Common myeloid progenitor, CD34-positive (primary cell): ENCODE results near the gene CTNNBL1.
A peak's percentile ranks its signal among the peaks of the same experiment; 100 is the strongest.

Experiments
- CTCF ChIA-PET: fragments of 350-600 bp; sonication (Branson Sonifier 250); formaldehyde crosslinking; loops from one replicate; lab custom pipeline; 2021; ENCODE audit warnings: antibody characterized with exemption; lab: Charles Lee
- POLR2A ChIA-PET: fragments of 350-600 bp; sonication (Branson Sonifier 250); formaldehyde crosslinking; loops from one replicate; lab custom pipeline; 2021; ENCODE audit warnings: antibody characterized with exemption; lab: Charles Lee
- DNase-seq, 3 donors: peaks; one replicate each; pipeline versions ENCODE4 v3.0.0 to v3.0.0-alpha.2; 2013
- H3K27ac ChIP-seq, 2 experiments: 1 replicate in 1 of 2; 2 replicates in 1 of 2; pipeline ENCODE4 v1.7.0; 2013; ENCODE audit warnings: inconsistent platforms in 2 of 2, low read length in 2 of 2, mild to moderate bottlenecking in 2 of 2, low read depth in 1 of 2, moderate library complexity in 1 of 2; ENCODE audit not compliant: severe bottlenecking in 2 of 2, insufficient read depth in 1 of 2, poor library complexity in 1 of 2
- H3K27me3 ChIP-seq, 5 experiments: replicated peaks in 2 of 5; 1 replicate in 3 of 5; 2 replicates in 2 of 5; pipeline versions ENCODE4 v1.6.1 to v1.7.0; 2013; ENCODE audit warnings: low read length in 4 of 5, mild to moderate bottlenecking in 2 of 5, moderate library complexity in 2 of 5, inconsistent platforms in 1 of 5; ENCODE audit not compliant: insufficient read depth in 5 of 5, control insufficient read depth in 4 of 5
- H3K36me3 ChIP-seq, 4 experiments: 1 replicate in 2 of 4; 2 replicates in 2 of 4; pipeline versions ENCODE4 v1.6.1 to v1.7.0; 2013; ENCODE audit warnings: low read length in 3 of 4, control low read depth in 1 of 4, mild to moderate bottlenecking in 1 of 4; ENCODE audit not compliant: control insufficient read depth in 4 of 4, insufficient read depth in 4 of 4
- H3K4me1 ChIP-seq, 4 experiments: 1 replicate in 3 of 4; 2 replicates in 1 of 4; pipeline versions ENCODE4 v1.6.1 to v1.7.1; 2013; ENCODE audit warnings: low read length in 3 of 4, mild to moderate bottlenecking in 3 of 4, control low read depth in 1 of 4, inconsistent platforms in 1 of 4, moderate library complexity in 1 of 4; ENCODE audit not compliant: control insufficient read depth in 4 of 4, insufficient read depth in 4 of 4; ENCODE audit errors: control extremely low read depth in 1 of 4
- H3K4me3 ChIP-seq, 7 experiments: 1 replicate in 4 of 7; 2 replicates in 3 of 7; pipeline versions ENCODE4 v1.5.1 to v1.7.0; 2013; ENCODE audit warnings: mild to moderate bottlenecking in 7 of 7, low read length in 6 of 7, moderate library complexity in 6 of 7, inconsistent platforms in 2 of 7, low read depth in 2 of 7, control low read depth in 1 of 7; ENCODE audit not compliant: insufficient read depth in 4 of 7, control insufficient read depth in 1 of 7; ENCODE audit errors: extremely low read depth in 1 of 7
- H3K9me3 ChIP-seq, 5 experiments: 1 replicate in 4 of 5; 2 replicates in 1 of 5; pipeline versions ENCODE4 v1.6.1 to v1.7.1; 2013; ENCODE audit warnings: low read length in 4 of 5, mild to moderate bottlenecking in 2 of 5, inconsistent platforms in 1 of 5, low read depth in 1 of 5, moderate library complexity in 1 of 5; ENCODE audit not compliant: control insufficient read depth in 4 of 5, insufficient read depth in 2 of 5; ENCODE audit errors: control extremely low read depth in 1 of 5
- WGBS: methylation state at CpG from one replicate; pipeline ENCODE4 v1.1.5; 2013; ENCODE audit not compliant: insufficient coverage; 5-methylcytosine and 5-hydroxymethylcytosine counted together

CTNNBL1 gene

DNA sequence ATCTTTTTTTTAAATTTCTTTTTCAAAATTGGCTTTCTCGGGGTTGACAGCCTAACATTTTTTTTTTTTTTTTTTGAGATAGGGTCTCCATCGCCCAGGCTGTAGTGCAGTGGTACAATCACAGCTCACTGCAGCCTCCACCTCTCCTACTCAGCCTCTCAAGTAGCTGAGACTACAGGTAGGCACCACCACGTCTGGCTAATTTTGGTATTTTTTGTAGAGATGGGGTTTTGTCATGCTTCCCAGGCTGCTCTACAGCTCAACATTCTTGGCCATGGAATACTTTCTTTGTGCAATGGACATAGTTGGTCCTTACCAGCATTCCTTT, 6.4 kb upstream of the CTNNBL1 start:
- H3K4me1 ChIP-seq: no peaks in the 10 kb centered on the region
- no peak overlapping the region for H3K27ac ChIP-seq
- no peak overlapping the region for H3K4me3 ChIP-seq
- no peaks in the 10 kb centered on the region for H3K36me3 ChIP-seq
- no peaks in the 10 kb centered on the region for H3K9me3 ChIP-seq
- no CpG with 5 or more reads among the region's 3 CpGs for WGBS
- POLR2A ChIA-PET: no interaction called here
- H3K27me3 ChIP-seq: peaks cover 5 to 46% (median 16%) of the 10 kb centered on the region in 5 experiments
- no peak for DNase-seq
- CTCF ChIA-PET: interaction anchor here (0.6 to 0.7 kb wide), 2 partner anchors 386 to 915 kb away, joined by 3 read pairs; no protein-coding TSS in a partner anchor

DNA sequence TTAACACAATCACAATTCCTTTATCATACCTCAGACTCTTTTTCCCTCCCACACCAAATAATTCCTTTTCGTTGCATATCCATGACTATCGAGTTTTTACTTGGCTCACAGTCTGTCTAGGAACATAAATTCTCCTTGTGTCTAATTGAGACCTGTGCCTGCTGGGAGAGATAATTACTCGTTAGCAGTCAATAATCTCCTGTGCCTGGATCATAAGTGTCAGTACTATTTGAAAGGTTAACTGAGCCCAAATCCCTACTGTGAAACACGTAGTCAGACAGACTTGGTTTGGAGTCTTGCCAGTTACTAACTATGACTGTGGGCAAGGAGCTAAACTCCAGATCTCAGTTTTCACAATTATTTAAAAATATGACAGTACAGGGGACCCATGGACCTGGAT, 5.7 kb upstream of the CTNNBL1 start:
- Histone ChIP-seq H3K36me3 (no peaks in the 10 kb centered on the region), H3K9me3 (no peaks in the 10 kb centered on the region), H3K27me3 (peaks cover 5 to 46% (median 16%) of the 10 kb centered on the region in 5 experiments), H3K4me1 (peaks cover 0 to under 1% (median 0%) of the 10 kb centered on the region in 4 experiments), H3K4me3 (no peak overlapping the region), H3K27ac (no peak overlapping the region)
- ChIA-PET CTCF (no interaction called here), POLR2A (no interaction called here)
- no peak for DNase-seq
- 98% methylated on average over 3 of the region's 4 CpGs for WGBS

DNA sequence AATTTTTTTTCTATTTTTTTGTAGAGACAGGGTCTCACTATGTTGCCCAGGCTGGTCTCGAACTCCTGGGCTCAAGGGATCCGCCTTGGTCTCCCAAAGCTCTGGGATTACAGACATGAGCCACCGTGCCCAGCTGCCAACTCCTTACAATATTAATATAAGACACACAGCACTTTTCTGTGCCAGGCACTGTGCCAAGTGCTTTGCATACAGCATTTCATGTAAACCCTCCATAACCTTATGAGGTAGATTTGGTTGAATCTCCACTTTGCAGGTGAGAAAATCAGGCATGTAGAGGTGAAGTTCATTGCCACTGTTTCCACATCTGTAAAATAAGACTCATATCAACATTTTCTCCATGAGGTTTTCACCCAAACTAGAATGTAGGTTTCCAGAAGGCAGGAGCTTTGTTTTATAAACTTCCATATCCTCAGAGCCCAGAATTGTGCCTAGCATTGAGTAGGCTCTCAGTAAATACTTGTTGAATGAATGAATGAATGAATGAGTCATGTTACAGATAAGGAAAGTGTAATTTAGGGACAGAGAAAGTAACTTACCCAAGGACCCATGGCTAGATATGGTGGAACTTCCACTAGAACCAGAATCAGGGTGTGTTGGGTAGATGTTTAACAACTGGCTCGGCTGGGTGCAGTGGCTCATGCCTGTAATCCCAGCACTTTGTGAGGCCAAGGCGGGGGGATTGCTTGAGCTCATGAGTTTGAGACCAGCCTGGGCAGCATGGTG, 3.0 kb upstream of the CTNNBL1 start:
- no peak overlapping the region for H3K4me3 ChIP-seq
- POLR2A ChIA-PET: no interaction called here
- DNase-seq: no peak
- no peak overlapping the region for H3K27ac ChIP-seq
- peaks cover 5 to 42% (median 16%) of the 10 kb centered on the region in 5 experiments for H3K27me3 ChIP-seq
- H3K36me3 ChIP-seq: no peaks in the 10 kb centered on the region
- WGBS: 89% methylated on average over 3 of the region's 5 CpGs
- peaks cover 2 to 18% (median 6%) of the 10 kb centered on the region in 4 experiments for H3K4me1 ChIP-seq
- CTCF ChIA-PET: no interaction called here
- no peaks in the 10 kb centered on the region for H3K9me3 ChIP-seq

GRCh38 chr20:37692459-37693166, 1.2 kb upstream of the CTNNBL1 start:
- Histone ChIP-seq H3K36me3 (peaks cover 0 to 2% (median 0%) of the 10 kb centered on the region in 4 experiments), H3K9me3 (no peaks in the 10 kb centered on the region)
- CTCF ChIA-PET: no interaction called here

DNA sequence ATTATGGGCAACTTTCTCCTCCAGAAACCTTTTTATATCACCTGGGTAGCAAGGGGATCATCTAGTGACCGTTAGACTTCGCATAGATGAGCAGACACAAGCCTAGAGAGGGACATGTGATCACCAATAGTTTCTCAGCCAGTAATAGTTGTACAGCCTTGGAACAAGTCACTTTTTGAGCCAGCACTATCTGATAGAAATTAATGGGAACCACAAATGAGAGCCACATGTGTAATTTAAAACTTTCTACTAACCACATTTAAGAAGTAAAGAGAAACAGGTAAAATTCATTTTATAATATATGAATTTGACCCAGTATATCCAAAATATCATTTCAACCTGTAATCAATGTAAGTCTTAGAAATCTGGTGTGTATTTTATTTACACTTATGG, 592 bp upstream of the CTNNBL1 start:
- H3K4me1 ChIP-seq: peaks cover 2 to 18% (median 6%) of the 10 kb centered on the region in 4 experiments
- H3K27ac ChIP-seq: no peak overlapping the region
- peak overlapping the region in 6 of 7 experiments; percentile 64 to 99 (median 84) for H3K4me3 ChIP-seq
- ChIA-PET CTCF (no interaction called here), POLR2A (no interaction called here)
- 100% methylated on average over 2 of the region's 2 CpGs for WGBS
- peak in 2 of 3 donors; percentile 41 to 56 for DNase-seq
- H3K36me3 ChIP-seq: peaks cover 0 to 2% (median 2%) of the 10 kb centered on the region in 4 experiments
- no peaks in the 10 kb centered on the region for H3K9me3 ChIP-seq
- peaks cover 5 to 23% (median 9%) of the 10 kb centered on the region in 5 experiments for H3K27me3 ChIP-seq

More at GRCh38 chr20:37692459-37693166, 1.2 kb upstream of the CTNNBL1 start:
- POLR2A ChIA-PET: no interaction called here
- DNase-seq: no peak
- no peak overlapping the region for H3K27ac ChIP-seq
- peak overlapping the region in 1 of 7 experiments; percentile 79 for H3K4me3 ChIP-seq
- WGBS: 81% methylated on average over 8 of the region's 8 CpGs
- H3K4me1 ChIP-seq: peaks cover 2 to 18% (median 6%) of the 10 kb centered on the region in 4 experiments
- H3K27me3 ChIP-seq: peaks cover 5 to 25% (median 13%) of the 10 kb centered on the region in 5 experiments

DNA sequence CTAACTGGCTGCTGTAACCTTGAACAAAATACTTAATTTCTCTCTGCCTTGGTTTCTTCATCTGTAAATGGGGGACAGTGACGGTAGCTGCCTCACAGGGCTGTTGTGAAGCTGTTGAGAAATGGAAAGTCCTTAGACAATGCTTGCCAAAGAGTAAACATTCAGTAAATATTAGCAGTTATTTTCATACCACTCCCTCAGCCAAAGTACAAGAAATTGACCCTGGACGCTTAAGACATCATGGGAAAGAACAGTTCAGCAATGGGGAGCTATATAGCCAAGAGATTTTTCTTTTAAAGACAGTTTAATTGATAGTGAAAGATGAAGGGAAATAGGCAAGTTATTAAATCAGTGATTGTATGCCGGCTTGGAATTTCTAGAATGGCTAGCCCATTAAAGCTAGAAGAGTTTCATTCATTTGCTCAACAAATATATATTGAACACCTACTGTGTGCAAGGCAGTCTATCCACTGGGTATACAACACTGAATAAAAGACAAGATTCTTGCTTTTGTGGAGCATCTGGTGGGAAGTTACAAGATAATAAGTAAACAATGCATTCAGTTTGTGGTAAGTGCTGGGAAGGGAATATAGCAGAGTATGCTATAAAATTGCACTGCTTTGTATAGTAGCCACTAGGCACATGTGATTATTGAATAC, 2.0 kb downstream of the CTNNBL1 start:
- CTCF ChIA-PET: interaction anchor here (0.7 to 2.9 kb wide), 3 partner anchors 13 to 106 kb away, joined by 4 to 23 read pairs (median 4); no protein-coding TSS in a partner anchor
- no peaks in the 10 kb centered on the region for H3K9me3 ChIP-seq
- POLR2A ChIA-PET: no interaction called here
- H3K36me3 ChIP-seq: peaks cover 0 to 3% (median 2%) of the 10 kb centered on the region in 4 experiments
- H3K27ac ChIP-seq: no peak overlapping the region
- peaks cover 0 to 8% (median 0%) of the 10 kb centered on the region in 5 experiments for H3K27me3 ChIP-seq
- DNase-seq: no peak
- peaks cover 2 to 21% (median 6%) of the 10 kb centered on the region in 4 experiments for H3K4me1 ChIP-seq
- 100% methylated on average over 2 of the region's 3 CpGs for WGBS
- H3K4me3 ChIP-seq: peak overlapping the region in 4 of 7 experiments; percentile 4 to 99 (median 44)
